A549 (cell line): ENCODE results near the gene KCNAB1. TPM values are rescaled to one million over a fixed set of nuclear protein-coding genes. Genes with fewer than 3 reads are reported as not detected.

Source experiments
- ATAC-seq, 2 experiments: fragments of 200-7000 bp in 1 of 2; fragments of >200 bp in 1 of 2; cut with Nextera tagmentation in 1 of 2; cut with Tn5 transposase in 1 of 2; 3 replicates each; pipeline versions ENCODE4 v1.8.0 to v1.9.1; 2018 to 2020; ENCODE audit warnings: mild to moderate bottlenecking in 1 of 2, moderate library complexity in 1 of 2
- CTCF ChIA-PET: fragments of 300-600 bp; sonication (Branson Sonifier 250); formaldehyde crosslinking; extraction: SDS; loops from one replicate; lab custom pipeline; 2021; ENCODE audit warnings: antibody characterized with exemption, inconsistent platforms; lab: Yijun Ruan, JAX
- POLR2A ChIA-PET: fragments of 350-600 bp; formaldehyde crosslinking; extraction: SDS; loops from one replicate; lab custom pipeline; 2021; ENCODE audit warnings: antibody characterized with exemption, inconsistent platforms; lab: Yijun Ruan, JAX
- DNase-seq, 2 experiments: peaks; one replicate each; pipeline versions ENCODE4 v3.0.0 to v3.0.0-alpha.2; 2011 to 2016; ENCODE audit warnings: low read depth in 1 of 2, low spot score in 1 of 2
- FAIRE-seq: peaks from 2 replicates; lab custom pipeline; 2011; peaks lifted over from hg19 to GRCh38; lab: Jason Lieb, UNC
- H3K27ac ChIP-seq, 2 experiments: fragments of >200 bp; sonication (Bioruptor Twin); formaldehyde crosslinking; 3 replicates each; pipeline ENCODE4 v1.5.1; 2016 to 2017
- H3K4me1 ChIP-seq: fragments of >200 bp; sonication (Bioruptor Twin); formaldehyde crosslinking; 3 replicates; pipeline ENCODE4 v1.6.1; 2016
- H3K4me2 ChIP-seq: fragments of >200 bp; sonication (Bioruptor Twin); formaldehyde crosslinking; 3 replicates; pipeline ENCODE4 v1.6.1; 2016
- H3K4me3 ChIP-seq: fragments of >200 bp; sonication (Bioruptor Twin); formaldehyde crosslinking; 3 replicates; pipeline ENCODE4 v1.5.1; 2016
- H3K9me3 ChIP-seq: fragments of >200 bp; sonication (Bioruptor Twin); formaldehyde crosslinking; 3 replicates; pipeline ENCODE4 v1.6.1; 2016
- BCL3 ChIP-seq: fragments of >200 bp; sonication (Bioruptor Twin); formaldehyde crosslinking; IDR thresholded peaks from 3 replicates; pipeline ENCODE4 v1.6.1; 2016
- BHLHE40 ChIP-seq: IDR thresholded peaks from 2 replicates; pipeline ENCODE4 v1.6.1; 2012; ENCODE audit warnings: low read depth, low read length, inconsistent platforms
- CBX2 ChIP-seq: fragments of 200-600 bp; sonication (generic); IDR thresholded peaks from 2 replicates; pipeline ENCODE4 v1.6.1; 2016; ENCODE audit warnings: low read depth, mild to moderate bottlenecking, borderline replicate concordance
- CEBPB ChIP-seq, 2 experiments: fragments of >200 bp in 1 of 2; sonication (Bioruptor Twin) in 1 of 2; formaldehyde crosslinking in 1 of 2; IDR thresholded peaks; 2 replicates each; pipeline ENCODE4 v1.6.1; 2012 to 2016
- CHD4 ChIP-seq: fragments of 200-600 bp; sonication (generic); IDR thresholded peaks from 2 replicates; pipeline ENCODE4 v1.6.1; 2016; ENCODE audit warnings: antibody characterized with exemption, mild to moderate bottlenecking, borderline replicate concordance
- CTCF ChIP-seq: fragments of >200 bp; sonication (Bioruptor Twin); formaldehyde crosslinking; IDR thresholded peaks from 3 replicates; pipeline ENCODE4 v1.5.1; 2016
- EHF ChIP-seq: fragments of 250-450 bp; sonication (Bioruptor Pico); IDR thresholded peaks from 2 replicates; pipeline ENCODE4 v1.5.0; 2020; ENCODE audit warnings: mild to moderate bottlenecking
- EHMT2 ChIP-seq: fragments of 200-600 bp; sonication (generic); IDR thresholded peaks from 2 replicates; pipeline ENCODE4 v1.6.1; 2016; ENCODE audit warnings: antibody characterized with exemption, low read depth, mild to moderate bottlenecking, moderate library complexity
- ELK1 ChIP-seq: fragments of 150-350 bp; IDR thresholded peaks from 2 replicates; pipeline ENCODE4 v1.6.1; 2014; ENCODE audit warnings: low read depth, mild to moderate bottlenecking, low read length
- FOXS1 ChIP-seq: fragments of 250-450 bp; sonication (Bioruptor Pico); IDR thresholded peaks from 2 replicates; pipeline ENCODE4 v1.5.0; 2020; ENCODE audit warnings: mild to moderate bottlenecking, moderate library complexity
- HEYL ChIP-seq: fragments of 250-450 bp; sonication (Bioruptor Pico); IDR thresholded peaks from 2 replicates; pipeline ENCODE4 v1.8.0; 2021; ENCODE audit warnings: mild to moderate bottlenecking, moderate library complexity
- HOXA7 ChIP-seq: fragments of 250-450 bp; sonication (Bioruptor Pico); IDR thresholded peaks from 2 replicates; pipeline ENCODE4 v1.5.0; 2020; ENCODE audit warnings: mild to moderate bottlenecking, moderate library complexity
- HOXB13 ChIP-seq: fragments of 250-450 bp; sonication (Bioruptor Pico); IDR thresholded peaks from 2 replicates; pipeline ENCODE4 v1.5.0; 2020; ENCODE audit warnings: low read depth, mild to moderate bottlenecking, moderate library complexity
- MYC ChIP-seq: IDR thresholded peaks from 2 replicates; pipeline ENCODE4 v1.6.1; 2012; ENCODE audit warnings: mild to moderate bottlenecking, inconsistent platforms, low read length, improper control_type of control experiment, borderline replicate concordance
- NPAS2 ChIP-seq: fragments of 250-450 bp; sonication (Bioruptor Pico); IDR thresholded peaks from 2 replicates; pipeline ENCODE4 v1.8.0; 2022; ENCODE audit warnings: mild to moderate bottlenecking, moderate library complexity, borderline replicate concordance
- PHF8 ChIP-seq: fragments of 200-600 bp; sonication (generic); IDR thresholded peaks from 2 replicates; pipeline ENCODE4 v1.6.1; 2016; ENCODE audit warnings: low read depth, mild to moderate bottlenecking, antibody characterized with exemption, moderate library complexity, borderline replicate concordance
- RCOR1 ChIP-seq: fragments of 150-350 bp; IDR thresholded peaks from 2 replicates; pipeline ENCODE4 v1.6.1; 2014; ENCODE audit warnings: antibody characterized with exemption, low read length, low read depth
- RFX5 ChIP-seq: fragments of 450-650 bp; IDR thresholded peaks from 2 replicates; pipeline ENCODE4 v1.7.1; 2014; ENCODE audit warnings: antibody characterized with exemption, mild to moderate bottlenecking, moderate library complexity
- SMC3 ChIP-seq: fragments of >200 bp; sonication (Bioruptor Twin); formaldehyde crosslinking; IDR thresholded peaks from 3 replicates; pipeline ENCODE4 v1.6.1; 2018; ENCODE audit warnings: inconsistent platforms
- SREBF2 ChIP-seq: fragments of 450-650 bp; IDR thresholded peaks from 2 replicates; pipeline ENCODE4 v1.6.1; 2014; ENCODE audit warnings: mild to moderate bottlenecking, moderate library complexity
- TP53 ChIP-seq: fragments of 250-450 bp; sonication (Bioruptor Pico); IDR thresholded peaks from 2 replicates; pipeline ENCODE4 v1.5.0; 2021; ENCODE audit warnings: mild to moderate bottlenecking, moderate library complexity
- USF2 ChIP-seq: fragments of 450-650 bp; IDR thresholded peaks from 2 replicates; pipeline ENCODE4 v1.6.1; 2014; ENCODE audit warnings: antibody characterized with exemption
- ZFP36 ChIP-seq: fragments of 450-650 bp; IDR thresholded peaks from 2 replicates; pipeline ENCODE4 v1.6.1; 2014; ENCODE audit warnings: borderline replicate concordance; ENCODE audit not compliant: partially characterized antibody
- WGBS: methylation state at CpG from one replicate; pipeline ENCODE4 v1.1.6; 2017; ENCODE audit errors: missing lambda C conversion rate; 5-methylcytosine and 5-hydroxymethylcytosine counted together
- polyA plus RNA-seq, 4 experiments: library from polyadenylated mRNA; depleted of rRNA in 3 of 4; stranded (reverse); fragments of >200 nt; fragmentation: RNase III in 1 of 4; extraction: RNeasy Plus Mini Kit Qiagen cat#74134 plus additional on column Dnase treatment in 1 of 4; gene quantifications; 2 replicates in 3 of 4; 3 replicates in 1 of 4; pipeline ENCODE4 v1.2.3, GENCODE V29; 2011 to 2017

Gene KCNAB1
- polyA plus RNA-seq, 2 of the 4 experiments (the other 2 are of a cell fraction), result not detected

GRCh38 chr3:156300929-156301840 lies 180.8 kb downstream of the KCNAB1 start:
- TF ChIP-seq TP53 (CRISPR knock-in tag) (no peak), NPAS2 (CRISPR knock-in tag) (no peak), BCL3 (no peak), RFX5 (no peak), HOXA7 (no peak), ELK1 (no peak), RCOR1 (no peak), HOXB13 (CRISPR knock-in tag) (no peak), BHLHE40 (no peak), SREBF2 (no peak), MYC (no peak), EHF (CRISPR knock-in tag) (no peak), HEYL (CRISPR knock-in tag) (no peak), CHD4 (no peak), SMC3 (no peak)
- WGBS, result 55% methylated on average over 6 of the region's 6 CpGs
- H3K9me3 ChIP-seq, result no peaks in the 10 kb centered on the region
- ChIA-PET POLR2A (no interaction called here), CTCF (interaction anchor here (1.1 kb wide), 1 partner anchor 149 kb away, joined by 3 read pairs; no protein-coding TSS in a partner anchor)
- H3K4me1 ChIP-seq, result no peaks in the 10 kb centered on the region
- H3K4me2 ChIP-seq, result no peak overlapping the region
- no peak overlapping the region for H3K4me3 ChIP-seq
- ATAC-seq (no peak), FAIRE-seq (no peak), DNase-seq (no peak)
- no peak overlapping the region for H3K27ac ChIP-seq

- ATAC-seq, result no peak
- ChIA-PET CTCF (no interaction called here), POLR2A (no interaction called here)
- 55% methylated on average over 1 of the region's 1 CpG for WGBS
- H3K27ac ChIP-seq, result no peak overlapping the region
- no peak for FAIRE-seq
- H3K9me3 ChIP-seq, result no peaks in the 10 kb centered on the region
- TF ChIP-seq MYC (no peak), BCL3 (no peak), FOXS1 (CRISPR knock-in tag) (no peak), SMC3 (no peak), ZFP36 (no peak), CEBPB (IDR thresholded peaks at IDR 0.05) (no peak), USF2 (no peak), PHF8 (no peak), CTCF (no peak), EHMT2 (no peak), CBX2 (no peak)
- no peak for DNase-seq
- no peak overlapping the region for H3K4me2 ChIP-seq
- H3K4me3 ChIP-seq, result no peak overlapping the region
- H3K4me1 ChIP-seq, result no peaks in the 10 kb centered on the region
Measured at GRCh38 chr3:156303001-156303707, 182.8 kb downstream of the KCNAB1 start.
